HG02973 (cell line): ENCODE data around the gene WASHC2A.
"Not testable (repeated sequence)": the region's sequence is repeated elsewhere in the genome, so short reads cannot be mapped to it uniquely, and the experiment has no call there.

Source experiments
- ATAC-seq: cut with Tn5 transposase; IDR thresholded peaks from one replicate; pipeline ENCODE4 v1.9.1; 2021; ENCODE audit warnings: moderate library complexity; ENCODE audit not compliant: unreplicated experiment

Gene WASHC2A

GRCh38 chr10:50132841-50133240 is 65.1 kb downstream of the WASHC2A start:
- ATAC-seq = not testable (repeated sequence)

- ATAC-seq = not testable (repeated sequence)
These were observed 75.9 kb downstream of the WASHC2A start for GRCh38 chr10:50143512-50144174.

GRCh38 chr10:50145575-50145974 is 77.8 kb downstream of the WASHC2A start:
- ATAC-seq = not testable (repeated sequence)

- no peak for ATAC-seq
These were observed 85.1 kb downstream of the WASHC2A start for GRCh38 chr10:50152792-50153272.

- ATAC-seq = not testable (repeated sequence)
These were observed 90.1 kb downstream of the WASHC2A start for GRCh38 chr10:50157868-50158267.

GRCh38 chr10:50159856-50160255 is 92.1 kb downstream of the WASHC2A start:
- not testable (repeated sequence) for ATAC-seq

GRCh38 chr10:50165038-50165437 is 97.3 kb downstream of the WASHC2A start:
- not testable (repeated sequence) for ATAC-seq

- not testable (repeated sequence) for ATAC-seq
These were observed 100.1 kb downstream of the WASHC2A start for GRCh38 chr10:50167833-50168232.

GRCh38 chr10:50169506-50169905 is 101.8 kb downstream of the WASHC2A start:
- not testable (repeated sequence) for ATAC-seq

GRCh38 chr10:50174788-50175525 is 107.2 kb downstream of the WASHC2A start:
- ATAC-seq = not testable (repeated sequence)
